MV-4-11 (cell line): ENCODE measurements around the gene SLC6A19.

Experiments
- DNase-seq: peaks from one replicate; lab custom pipeline; 2025; lab: John Stamatoyannopoulos, UW

Gene SLC6A19

GRCh38 chr5:1223278-1223670, 21.9 kb downstream of the SLC6A19 start:
- no peak for DNase-seq

GRCh38 chr5:1224631-1225030, 23.2 kb downstream of the SLC6A19 start:
- no peak for DNase-seq

- DNase-seq: no peak
These were observed 23.7 kb downstream of the SLC6A19 start, which contains the start of gene SLC6A18 for GRCh38 chr5:1225081-1225480. SLC6A18 (plus strand) TSS chr5:1225381; CDS start chr5:1225478, 97 bp downstream.

GRCh38 chr5:1226231-1226630, 24.8 kb downstream of the SLC6A19 start:
- no peak for DNase-seq

- no peak for DNase-seq
These were observed 25.6 kb downstream of the SLC6A19 start for GRCh38 chr5:1226839-1227581.

- DNase-seq: peak; percentile 38
These were observed 26.3 kb downstream of the SLC6A19 start for GRCh38 chr5:1227667-1228066.

GRCh38 chr5:1228120-1228519, 26.7 kb downstream of the SLC6A19 start:
- no peak for DNase-seq

- DNase-seq: peak; percentile 39
These were observed 27.6 kb downstream of the SLC6A19 start for GRCh38 chr5:1229023-1229422.

GRCh38 chr5:1229822-1230221, 28.4 kb downstream of the SLC6A19 start:
- no peak for DNase-seq

- no peak for DNase-seq
These were observed 29.2 kb downstream of the SLC6A19 start for GRCh38 chr5:1230551-1230950.

GRCh38 chr5:1231354-1231905, 30.0 kb downstream of the SLC6A19 start:
- DNase-seq: no peak

- DNase-seq: no peak
These were observed 31.4 kb downstream of the SLC6A19 start for GRCh38 chr5:1232780-1233179.

GRCh38 chr5:1235379-1235778, 34.0 kb downstream of the SLC6A19 start:
- peak; percentile 43 for DNase-seq

- no peak for DNase-seq
These were observed 34.4 kb downstream of the SLC6A19 start for GRCh38 chr5:1235838-1236237.

GRCh38 chr5:1239505-1240251, 38.3 kb downstream of the SLC6A19 start:
- no peak for DNase-seq

- no peak for DNase-seq
These were observed 39.3 kb downstream of the SLC6A19 start for GRCh38 chr5:1240496-1241260.

GRCh38 chr5:1241509-1242080, 40.2 kb downstream of the SLC6A19 start:
- DNase-seq: no peak

GRCh38 chr5:1242733-1243486, 41.5 kb downstream of the SLC6A19 start:
- no peak for DNase-seq

- DNase-seq: no peak
These were observed 42.2 kb downstream of the SLC6A19 start for GRCh38 chr5:1243487-1244130.

GRCh38 chr5:1244255-1244654, 42.9 kb downstream of the SLC6A19 start:
- DNase-seq: no peak

GRCh38 chr5:1244976-1245375, 43.6 kb downstream of the SLC6A19 start:
- DNase-seq: no peak
